ENCODE results near the gene ANKRD45.
"Not testable (repeated sequence)": the region's sequence is repeated elsewhere in the genome, so short reads cannot be mapped to it uniquely, and the experiment has no call there.

ANKRD45 gene

DNA sequence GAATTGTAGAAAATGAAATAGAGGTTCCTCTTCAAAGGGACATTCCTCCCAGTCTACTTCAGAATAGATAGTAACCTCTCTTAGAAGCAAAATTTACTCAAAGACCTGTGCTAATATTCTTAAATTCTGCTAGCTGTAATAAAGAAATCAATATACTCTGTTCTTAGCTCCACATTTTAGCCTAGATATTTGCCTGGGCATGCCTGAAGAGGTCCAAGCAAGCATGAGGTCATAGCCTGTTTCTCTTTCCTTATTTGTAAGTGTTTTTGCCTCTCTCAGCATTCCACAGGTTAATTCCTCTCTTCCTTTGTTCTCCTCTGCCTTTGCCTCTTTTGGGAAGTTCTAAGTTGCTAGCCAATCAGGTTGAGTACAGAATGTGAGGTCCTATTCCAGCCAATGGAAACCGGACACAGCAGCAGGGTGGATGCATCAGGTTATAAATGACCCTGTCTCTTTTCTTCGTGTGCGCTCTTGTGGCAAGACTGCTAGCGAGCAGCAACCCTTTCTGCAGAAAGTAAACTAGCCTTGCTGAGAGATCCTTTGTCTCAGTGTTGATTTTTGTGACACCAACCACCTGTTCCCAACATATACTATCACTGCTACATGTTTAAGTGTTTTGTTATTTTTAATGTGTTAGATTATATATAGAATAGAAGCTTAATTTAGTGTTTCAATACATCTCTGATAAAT is 27.1 kb downstream of the ANKRD45 start:
- not testable (repeated sequence) for DNase-seq (ENCODE audit: low read depth in 2 of 2)

DNA sequence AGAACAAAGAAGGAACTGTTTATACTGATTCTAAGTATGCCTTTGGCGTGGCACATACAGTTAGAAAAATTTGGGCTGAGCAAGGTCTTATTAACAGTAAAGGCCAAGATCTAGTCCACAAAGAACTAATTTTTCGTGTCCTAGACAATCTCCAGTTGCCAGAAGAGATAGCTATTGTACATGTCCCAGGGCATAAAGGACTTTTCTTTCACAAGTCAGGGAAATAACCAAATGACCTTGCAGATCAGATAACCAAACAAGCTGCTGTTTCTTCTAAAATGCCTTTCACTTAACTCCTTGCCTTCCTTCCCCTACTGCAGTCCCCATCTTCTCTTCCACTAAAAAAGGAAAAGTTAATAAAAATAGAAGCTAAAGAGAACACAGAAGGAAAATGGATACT is 30.5 kb downstream of the ANKRD45 start:
- DNase-seq (ENCODE audit: low read depth in 2 of 2) = no peak

DNA sequence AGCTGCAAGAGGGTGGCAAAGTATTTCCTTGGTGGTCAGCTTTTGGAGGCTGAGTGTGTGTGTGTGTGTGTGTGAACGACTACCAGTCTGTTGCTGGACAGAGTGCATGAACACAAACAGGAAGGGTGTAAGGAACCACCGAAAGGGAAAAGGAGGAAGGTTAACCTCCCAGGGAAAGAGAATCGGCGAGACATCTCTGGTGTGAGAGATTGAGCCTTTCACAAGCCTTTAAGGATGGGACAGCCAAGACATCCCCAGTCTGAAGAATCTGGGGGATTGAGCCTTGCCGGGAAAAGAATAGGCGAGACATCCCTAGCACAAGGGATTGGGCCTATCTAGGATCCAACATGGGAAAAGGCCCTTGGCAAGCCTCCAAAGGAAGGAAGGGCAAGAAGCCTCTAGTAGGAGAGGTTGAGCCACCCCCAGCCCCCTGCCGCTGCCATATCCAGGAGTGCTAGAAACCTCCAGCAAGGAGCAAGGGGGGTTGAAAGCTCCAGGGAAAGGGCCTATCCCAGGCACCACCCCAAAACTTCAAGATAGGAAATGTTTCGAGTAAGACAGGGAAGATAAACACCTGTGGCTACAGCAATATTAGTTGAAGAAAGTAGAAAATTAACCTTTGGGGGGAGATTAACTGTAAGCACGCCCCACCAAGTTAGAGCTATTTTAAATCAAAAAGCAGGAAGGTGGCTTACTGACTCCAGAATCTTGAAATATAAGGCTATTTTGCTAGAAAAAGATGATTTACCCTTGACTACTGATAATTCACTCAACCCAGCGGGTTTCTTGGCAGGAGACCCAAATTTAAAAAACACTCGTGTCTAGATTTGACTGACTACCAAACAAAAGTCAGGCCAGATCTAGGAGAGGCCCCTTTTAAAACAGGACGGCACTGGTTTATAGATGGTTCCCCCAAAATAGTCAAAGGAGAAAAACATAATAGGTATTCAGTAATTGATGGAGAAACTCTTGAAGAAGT is 31.3 kb downstream of the ANKRD45 start:
- no peak for DNase-seq (ENCODE audit: low read depth in 2 of 2)

GRCh38 chr1:173637236-173638042 is 32.2 kb downstream of the ANKRD45 start:
- DNase-seq (ENCODE audit: low read depth in 2 of 2) = not testable (repeated sequence)

- no peak for DNase-seq (ENCODE audit: low read depth in 2 of 2)
Observed at GRCh38 chr1:173635116-173635515, 34.5 kb downstream of the ANKRD45 start, which contains the start of gene TEX50. Gene TEX50 (plus strand): TSS chr1:173635338. CDS start chr1:173635522, 184 bp downstream.

DNA sequence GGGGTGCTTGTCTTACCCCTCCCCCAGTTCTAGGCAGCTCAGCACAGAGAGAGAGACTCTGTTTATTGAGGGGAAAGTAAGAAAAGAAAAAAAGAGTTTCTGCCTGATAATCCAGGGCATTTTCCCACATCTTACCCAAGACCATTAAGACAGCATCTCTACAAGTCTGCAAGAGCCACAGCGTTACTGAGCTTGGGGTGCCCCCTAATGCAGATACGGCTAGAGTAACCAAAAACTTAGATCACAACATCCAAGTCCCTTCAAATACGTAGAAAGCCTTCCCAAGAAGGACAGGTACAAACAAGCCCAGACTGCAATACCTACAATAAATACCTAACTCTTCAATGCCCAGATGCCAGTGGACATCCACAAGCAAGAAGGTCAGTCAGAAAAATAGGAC is 40.8 kb downstream of the ANKRD45 start:
- no peak for DNase-seq (ENCODE audit: low read depth in 2 of 2)

- DNase-seq (ENCODE audit: low read depth in 2 of 2) = no peak
Observed at GRCh38 chr1:173627269-173627668, 42.4 kb downstream of the ANKRD45 start.

DNA sequence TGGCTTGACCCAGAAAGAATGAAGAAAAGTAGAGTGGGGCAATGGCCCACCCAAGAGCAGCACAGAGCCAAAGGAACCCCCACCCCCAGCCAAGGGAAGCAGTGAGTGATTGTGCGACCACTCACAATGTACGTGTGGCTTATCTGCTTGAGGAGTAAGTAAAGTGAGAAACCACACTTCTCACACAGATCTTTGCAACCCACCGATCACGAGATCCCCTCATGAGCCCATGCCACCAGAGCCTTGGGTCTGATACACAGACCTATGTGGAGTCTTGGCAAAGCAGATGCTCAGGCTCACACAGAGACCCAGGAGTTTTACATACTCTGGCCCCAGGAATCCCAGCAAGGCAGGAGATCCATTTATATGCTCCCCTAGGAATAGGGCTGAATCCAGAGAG is 52.8 kb downstream of the ANKRD45 start:
- no peak for DNase-seq (ENCODE audit: low read depth in 2 of 2)

DNA sequence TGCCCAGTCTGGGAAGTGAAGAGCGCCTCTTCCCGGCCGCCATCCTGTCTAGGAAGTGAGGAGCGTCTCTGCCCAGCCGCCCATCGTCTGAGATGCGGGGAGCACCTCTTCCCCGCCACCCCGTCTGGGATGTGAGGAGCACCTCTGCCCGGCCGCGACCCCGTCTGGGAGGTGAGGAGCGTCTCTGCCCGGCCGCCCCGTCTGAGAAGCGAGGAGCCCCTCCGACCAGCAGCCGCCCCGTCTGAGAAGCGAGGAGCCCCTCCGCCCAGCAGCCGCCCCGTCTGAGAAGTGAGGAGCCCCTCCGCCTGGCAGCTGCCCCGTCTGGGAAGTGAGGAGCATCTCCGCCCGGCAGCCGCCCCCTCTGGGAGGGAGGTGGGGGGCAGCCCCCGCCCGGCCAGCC is 56.6 kb downstream of the ANKRD45 start:
- not testable (repeated sequence) for DNase-seq (ENCODE audit: low read depth in 2 of 2)

DNA sequence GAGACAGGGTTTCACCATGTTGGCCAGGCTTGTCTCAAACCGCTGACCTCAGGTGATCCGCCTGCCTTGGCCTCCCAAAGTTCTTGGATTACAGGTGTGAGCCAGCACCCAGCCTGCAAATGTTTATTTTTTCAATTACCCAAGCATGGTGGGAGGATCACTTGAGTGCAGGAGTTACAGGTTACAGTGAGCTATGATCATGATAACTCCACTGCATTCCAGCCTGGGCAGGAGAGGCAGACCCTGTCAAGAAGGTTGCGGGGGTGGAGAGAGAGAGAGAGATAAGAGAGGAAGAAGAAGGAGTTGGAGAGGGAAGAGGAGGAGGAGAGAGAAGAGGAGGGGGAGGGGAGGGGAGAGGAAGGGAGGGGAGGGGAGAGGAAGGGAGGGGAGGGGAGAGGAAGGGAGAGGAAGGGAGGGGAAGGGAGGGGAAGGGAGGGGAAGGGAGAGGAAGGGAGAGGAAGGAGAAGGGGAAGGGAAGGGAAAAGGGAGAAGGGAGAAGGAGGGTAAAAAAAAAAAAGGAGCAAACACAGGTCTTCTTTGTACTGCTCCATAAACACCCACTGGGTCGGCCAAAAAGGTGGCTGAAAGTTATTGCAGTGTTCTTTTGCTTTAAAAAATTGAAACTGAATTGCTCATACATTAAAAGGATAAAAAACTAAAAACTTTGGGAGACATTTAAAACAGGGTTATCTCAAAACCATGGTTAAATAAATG is 61.0 kb downstream of the ANKRD45 start:
- no peak for DNase-seq (ENCODE audit: low read depth in 2 of 2)

GRCh38 chr1:173603056-173603591 is 66.5 kb downstream of the ANKRD45 start, which contains the start of gene SLC9C2:
Gene SLC9C2 (minus strand): TSS chr1:173603072. CDS start chr1:173601776, 1,296 bp downstream.
- DNase-seq (ENCODE audit: low read depth in 2 of 2) = no peak

DNA sequence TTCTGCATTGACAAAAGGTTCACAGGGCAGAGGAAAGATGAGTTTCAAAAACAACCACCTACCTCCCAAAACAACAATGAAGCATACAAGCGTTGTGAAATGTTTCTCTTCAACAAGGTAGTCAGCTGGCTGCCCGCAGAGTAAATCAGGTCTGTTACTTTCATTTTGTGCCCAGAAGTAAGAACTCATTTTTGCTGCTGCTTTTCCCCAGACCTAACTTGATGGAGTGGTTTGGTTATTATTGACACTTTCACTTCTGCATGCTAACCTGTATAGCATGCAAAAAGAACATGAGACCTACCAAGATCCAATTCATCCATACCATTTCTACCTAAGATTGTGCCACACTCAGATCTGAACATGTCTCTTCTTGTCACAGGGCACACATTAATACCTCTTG is 68.1 kb downstream of the ANKRD45 start:
- no peak for DNase-seq (ENCODE audit: low read depth in 2 of 2)

- no peak for DNase-seq (ENCODE audit: low read depth in 2 of 2)
Observed at GRCh38 chr1:173596097-173596825, 73.4 kb downstream of the ANKRD45 start.

- not testable (repeated sequence) for DNase-seq (ENCODE audit: low read depth in 2 of 2)
Observed at GRCh38 chr1:173591138-173591537, 78.5 kb downstream of the ANKRD45 start.

GRCh38 chr1:173590557-173590956 is 79.1 kb downstream of the ANKRD45 start:
- DNase-seq (ENCODE audit: low read depth in 2 of 2) = no peak

- no peak for DNase-seq (ENCODE audit: low read depth in 2 of 2)
Observed at GRCh38 chr1:173581383-173582079, 88.1 kb downstream of the ANKRD45 start.

DNA sequence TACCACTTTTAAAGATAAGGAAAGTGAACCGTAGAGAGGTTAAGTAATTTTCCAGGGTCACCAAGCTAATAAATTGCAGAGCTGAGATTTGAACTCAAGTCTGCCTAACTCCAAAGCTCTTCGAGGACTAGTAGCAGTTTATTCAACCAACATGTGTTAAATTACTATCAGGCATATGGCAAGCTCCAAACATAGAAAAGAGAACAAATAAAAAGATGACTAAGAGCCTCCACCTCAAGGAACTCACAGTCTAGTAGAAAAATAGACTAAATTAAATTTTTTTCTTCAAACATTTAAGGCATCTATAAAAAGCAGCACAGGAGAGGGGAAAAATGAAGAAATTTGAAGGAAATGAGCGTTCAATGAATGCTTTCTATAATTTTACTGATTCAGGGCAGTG is 89.0 kb downstream of the ANKRD45 start:
- DNase-seq (ENCODE audit: low read depth in 2 of 2) = no peak

GRCh38 chr1:173580071-173580470 is 89.6 kb downstream of the ANKRD45 start:
- DNase-seq (ENCODE audit: low read depth in 2 of 2) = no peak

DNA sequence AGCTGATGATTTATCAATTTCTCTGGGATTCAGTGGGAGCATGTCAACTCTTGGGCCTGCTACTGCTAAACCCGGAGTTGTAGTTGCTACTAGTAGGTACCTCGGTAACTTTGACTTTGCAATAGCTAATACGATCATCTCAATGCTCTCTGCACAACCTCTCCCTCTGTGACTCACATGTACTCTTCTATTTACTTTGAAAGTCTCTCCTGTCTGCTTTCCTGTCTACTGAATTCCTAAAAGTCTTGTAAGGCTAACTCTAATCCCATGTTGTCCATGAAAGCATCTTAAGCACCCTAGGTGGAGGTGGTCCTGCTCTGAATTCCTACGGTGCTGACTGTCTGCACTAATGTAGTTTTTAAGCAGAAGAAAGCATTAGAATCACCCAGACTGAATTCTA is 96.1 kb downstream of the ANKRD45 start:
- no peak for DNase-seq (ENCODE audit: low read depth in 2 of 2)

All from activated CD4-positive, alpha-beta T cell treated with anti-CD3 and anti-CD28 coated beads for 24 hours (primary cell).